HEK293 (cell line): ENCODE results near the gene BDNF.

Experiments
- CTCF ChIA-PET: fragments of 350-600 bp; formaldehyde crosslinking; extraction: SDS; loops from one replicate; lab custom pipeline; 2021; ENCODE audit warnings: antibody characterized with exemption; lab: Yijun Ruan, JAX
- POLR2A ChIA-PET: fragments of 300-600 bp; formaldehyde crosslinking; extraction: SDS; loops from one replicate; lab custom pipeline; 2020; ENCODE audit warnings: antibody characterized with exemption, inconsistent platforms; lab: Yijun Ruan, JAX
- H3K27ac ChIP-seq: fragments of 200-500 bp; sonication (Bioruptor generic); 2 replicates; pipeline ENCODE4 v1.5.1; 2014; ENCODE audit warnings: low read depth, low read length, control low read depth, inconsistent platforms; ENCODE audit errors: extremely low read depth
- H3K36me3 ChIP-seq, 2 experiments: fragments of 200-500 bp in 1 of 2; sonication (Bioruptor generic) in 1 of 2; 1 replicate in 1 of 2; 2 replicates in 1 of 2; pipeline ENCODE4 v1.5.1; 2014 to 2017; ENCODE audit warnings: inconsistent platforms in 2 of 2, low read length in 2 of 2; ENCODE audit not compliant: control insufficient read depth in 2 of 2, insufficient read depth in 1 of 2
- H3K4me1 ChIP-seq: fragments of 200-500 bp; sonication (Bioruptor generic); 2 replicates; pipeline ENCODE4 v1.5.1; 2014; ENCODE audit warnings: mild to moderate bottlenecking, low read length, inconsistent platforms; ENCODE audit not compliant: control insufficient read depth, insufficient read depth
- H3K4me3 ChIP-seq: 2 replicates; pipeline ENCODE4 v1.5.1; 2011; ENCODE audit warnings: low read depth, mild to moderate bottlenecking, control low read depth, low read length, moderate library complexity
- H3K9me3 ChIP-seq: fragments of 200-500 bp; sonication (Bioruptor generic); 2 replicates; pipeline ENCODE4 v1.5.1; 2014; ENCODE audit warnings: low read depth, low read length, inconsistent platforms; ENCODE audit not compliant: control insufficient read depth, insufficient read depth
- BCL6B ChIP-seq: fragments of 450-650 bp; formaldehyde crosslinking; IDR thresholded peaks from 2 replicates; pipeline ENCODE4 v1.5.1; 2017; ENCODE audit warnings: missing biosample characterization, missing genetic modification characterization
- INSM2 ChIP-seq: fragments of 450-650 bp; formaldehyde crosslinking; IDR thresholded peaks from 2 replicates; pipeline ENCODE4 v1.5.1; 2016; ENCODE audit warnings: missing biosample characterization, missing genetic modification characterization
- PATZ1 ChIP-seq: fragments of 450-650 bp; formaldehyde crosslinking; IDR thresholded peaks from 2 replicates; pipeline ENCODE4 v1.5.1; 2016; ENCODE audit warnings: missing biosample characterization, missing genetic modification characterization
- RBAK ChIP-seq: fragments of 450-650 bp; formaldehyde crosslinking; IDR thresholded peaks from 2 replicates; pipeline ENCODE4 v1.5.1; 2016; ENCODE audit warnings: missing biosample characterization, missing genetic modification characterization
- ZBTB8A ChIP-seq: fragments of 450-650 bp; formaldehyde crosslinking; IDR thresholded peaks from 2 replicates; pipeline ENCODE4 v1.5.1; 2016; ENCODE audit warnings: missing biosample characterization, missing genetic modification characterization
- ZFHX2 ChIP-seq: fragments of 450-650 bp; formaldehyde crosslinking; conservative IDR thresholded peaks from 2 replicates; pipeline ENCODE4 v1.5.1; 2016; ENCODE audit warnings: missing biosample characterization, missing genetic modification characterization
- ZNF10 ChIP-seq: fragments of 450-650 bp; formaldehyde crosslinking; IDR thresholded peaks from 2 replicates; pipeline ENCODE4 v1.5.1; 2017; ENCODE audit warnings: missing biosample characterization, missing genetic modification characterization
- ZNF132 ChIP-seq: fragments of 450-650 bp; formaldehyde crosslinking; IDR thresholded peaks from 2 replicates; pipeline ENCODE4 v1.5.1; 2017; ENCODE audit warnings: missing biosample characterization, missing genetic modification characterization, borderline replicate concordance
- ZNF202 ChIP-seq: fragments of 450-650 bp; formaldehyde crosslinking; IDR thresholded peaks from 2 replicates; pipeline ENCODE4 v1.5.1; 2016; ENCODE audit warnings: missing biosample characterization, missing genetic modification characterization, borderline replicate concordance
- ZNF214 ChIP-seq: fragments of 450-650 bp; formaldehyde crosslinking; IDR thresholded peaks from 2 replicates; pipeline ENCODE4 v1.5.1; 2017; ENCODE audit warnings: missing biosample characterization, mild to moderate bottlenecking, missing genetic modification characterization, borderline replicate concordance
- ZNF280D ChIP-seq: fragments of 450-650 bp; formaldehyde crosslinking; IDR thresholded peaks from 2 replicates; pipeline ENCODE4 v1.5.1; 2016; ENCODE audit warnings: missing biosample characterization, missing genetic modification characterization
- ZNF366 ChIP-seq: fragments of 450-650 bp; formaldehyde crosslinking; conservative IDR thresholded peaks from 2 replicates; pipeline ENCODE4 v1.5.1; 2016; ENCODE audit warnings: missing biosample characterization, missing genetic modification characterization
- ZNF426 ChIP-seq: fragments of 450-650 bp; formaldehyde crosslinking; IDR thresholded peaks from 2 replicates; pipeline ENCODE4 v1.5.1; 2017; ENCODE audit warnings: missing biosample characterization, missing genetic modification characterization, mild to moderate bottlenecking, inconsistent platforms, moderate library complexity
- ZNF488 ChIP-seq: fragments of 450-650 bp; formaldehyde crosslinking; IDR thresholded peaks from 2 replicates; pipeline ENCODE4 v1.5.1; 2016; ENCODE audit warnings: missing biosample characterization, missing genetic modification characterization
- ZNF558 ChIP-seq: fragments of 450-650 bp; formaldehyde crosslinking; IDR thresholded peaks from 2 replicates; pipeline ENCODE4 v1.5.1; 2016; ENCODE audit warnings: missing biosample characterization, missing genetic modification characterization
- ZNF626 ChIP-seq: fragments of 450-650 bp; sonication (Bioruptor Pico); formaldehyde crosslinking; IDR thresholded peaks from 2 replicates; pipeline ENCODE4 v1.5.1; 2018; ENCODE audit warnings: missing biosample characterization, missing genetic modification characterization, inconsistent platforms
- ZNF629 ChIP-seq: fragments of 450-650 bp; formaldehyde crosslinking; IDR thresholded peaks from 2 replicates; pipeline ENCODE4 v1.5.1; 2017; ENCODE audit warnings: missing biosample characterization, missing genetic modification characterization
- ZNF645 ChIP-seq: fragments of 450-650 bp; formaldehyde crosslinking; IDR thresholded peaks from 2 replicates; pipeline ENCODE4; 2016; ENCODE audit warnings: missing biosample characterization, missing genetic modification characterization
- ZSCAN18 ChIP-seq: fragments of 450-650 bp; formaldehyde crosslinking; IDR thresholded peaks from 2 replicates; pipeline ENCODE4 v1.5.1; 2016; ENCODE audit warnings: missing biosample characterization, missing genetic modification characterization

Gene BDNF

GRCh38 chr11:27673979-27674663, 26.1 kb downstream of the BDNF start:
- Histone ChIP-seq H3K4me1 (no peaks in the 10 kb centered on the region), H3K27ac (no peak overlapping the region), H3K4me3 (no peak overlapping the region), H3K36me3 (no peaks in the 10 kb centered on the region), H3K9me3 (no peaks in the 10 kb centered on the region)
- ChIA-PET POLR2A (no interaction called here), CTCF (no interaction called here)
- TF ChIP-seq ZNF132 (tag by site-specific recombination) (no peak), ZNF626 (tag by site-specific recombination) (no peak), ZNF629 (tag by site-specific recombination) (no peak), RBAK (tag by site-specific recombination) (no peak), ZNF488 (tag by site-specific recombination) (no peak), ZNF214 (tag by site-specific recombination) (no peak)

GRCh38 chr11:27672836-27673464, 27.3 kb downstream of the BDNF start:
- no peak for TF ChIP-seq ZNF645
- no peak for TF ChIP-seq INSM2 (tag by site-specific recombination)
- no peak for TF ChIP-seq ZNF558 (tag by site-specific recombination)
- no peak for TF ChIP-seq ZNF426 (tag by site-specific recombination)
- TF ChIP-seq ZNF280D: no peak
- no peak for TF ChIP-seq ZNF366
- TF ChIP-seq ZNF10: no peak
- TF ChIP-seq ZBTB8A (tag by site-specific recombination): no peak
- TF ChIP-seq ZNF202 (tag by site-specific recombination): no peak
- TF ChIP-seq ZFHX2: no peak
- no peak for TF ChIP-seq ZSCAN18 (tag by site-specific recombination)
- TF ChIP-seq BCL6B (tag by site-specific recombination): no peak
- no peak for TF ChIP-seq PATZ1 (tag by site-specific recombination)
- CTCF ChIA-PET: no interaction called here
- Histone ChIP-seq H3K4me1 (no peaks in the 10 kb centered on the region), H3K36me3 (no peaks in the 10 kb centered on the region), H3K27ac (no peak overlapping the region), H3K9me3 (no peaks in the 10 kb centered on the region), H3K4me3 (no peak overlapping the region)
- POLR2A ChIA-PET: no interaction called here
